Gastrocnemius medialis (tissue), 4 donors: Measurements from ENCODE around the gene HSD17B13. TPM values are rescaled to one million over a fixed set of nuclear protein-coding genes. Genes with fewer than 3 reads are reported as not detected.
"Not testable (repeated sequence)": the region's sequence is repeated elsewhere in the genome, so short reads cannot be mapped to it uniquely, and the experiment has no call there.

Experiments
- ATAC-seq, 2 donors: fragments of 150-250 bp; one replicate each; pipeline ENCODE4 v1.9.1; 2016
- DNase-seq, 2 donors: peaks; one replicate each; pipeline ENCODE4 v3.0.0-alpha.2; 2019
- H3K27ac ChIP-seq, 4 donors: fragments of 200-600 bp; sonication (generic); 1 replicate in 1 of 4; 2 replicates in 3 of 4; pipeline ENCODE4 v1.5.1; 2016 to 2018; ENCODE audit warnings: mild to moderate bottlenecking in 2 of 4, moderate library complexity in 1 of 4
- H3K27me3 ChIP-seq, 3 donors: fragments of 200-600 bp; sonication (generic) in 2 of 3; 1 replicate in 1 of 3; 2 replicates in 2 of 3; pipeline versions ENCODE4 v1.5.1 to v1.6.0; 2016 to 2019; ENCODE audit warnings: mild to moderate bottlenecking in 1 of 3, moderate library complexity in 1 of 3
- H3K36me3 ChIP-seq, 2 donors: fragments of 200-600 bp; sonication (generic) in 1 of 2; one replicate each; pipeline ENCODE4 v1.5.1; 2017 to 2018
- H3K4me1 ChIP-seq, 2 donors: fragments of 200-600 bp; sonication (generic) in 1 of 2; one replicate each; pipeline ENCODE4 v1.5.1; 2016 to 2017; ENCODE audit warnings: mild to moderate bottlenecking in 2 of 2
- H3K4me3 ChIP-seq, 4 donors: fragments of 200-600 bp; sonication (generic) in 3 of 4; 1 replicate in 1 of 4; 2 replicates in 3 of 4; pipeline ENCODE4 v1.5.1; 2016 to 2019; ENCODE audit warnings: mild to moderate bottlenecking in 2 of 4
- H3K9me3 ChIP-seq, 3 donors: fragments of 200-600 bp; sonication (generic) in 2 of 3; 1 replicate in 1 of 3; 2 replicates in 2 of 3; pipeline ENCODE4 v1.5.1; 2016 to 2019
- POLR2A ChIP-seq, 2 donors: fragments of 450-650 bp; IDR thresholded peaks; one replicate each; pipeline ENCODE4 v1.6.1; 2017; ENCODE audit warnings: antibody characterized with exemption in 2 of 2, mild to moderate bottlenecking in 2 of 2, moderate library complexity in 2 of 2
- in situ Hi-C, 4 donors: fragments of 200-750 bp; cut with MboI; loops; one replicate each; pipeline versions ENCODE4 v1.15.0 to v1.8.0; 2017; ENCODE audit warnings: low sequenced_read_pairs in 4 of 4
- intact Hi-C: fragments of 100-400 bp; cut with DNase I; formaldehyde crosslinking; loops from one replicate; pipeline ENCODE4 v1.15.1; 2023; ENCODE audit warnings: low total_unique reads
- total RNA-seq, 4 donors: library from RNA; depleted of rRNA; stranded (reverse); fragments of >200 nt; gene quantifications; one replicate each; pipeline versions ENCODE4 v1.1.0 to v1.2.3, GENCODE V29; 2016
- TF ChIP-seq, protein P1 (sequence below), 5 experiments: fragments of 450-650 bp in 3 of 5; fragments of 200-600 bp in 2 of 5; sonication (generic) in 2 of 5; IDR thresholded peaks in 4 of 5; conservative IDR thresholded peaks in 1 of 5; 1 replicate in 4 of 5; 2 replicates in 1 of 5; pipeline ENCODE4 v1.5.1; 2016 to 2019; ENCODE audit warnings: antibody characterized with exemption in 5 of 5, mild to moderate bottlenecking in 3 of 5, moderate library complexity in 3 of 5

Gene HSD17B13
- total RNA-seq, 4 donors from 2014 or later = 0.13 to 0.58 (median 0.28) TPM

DNA sequence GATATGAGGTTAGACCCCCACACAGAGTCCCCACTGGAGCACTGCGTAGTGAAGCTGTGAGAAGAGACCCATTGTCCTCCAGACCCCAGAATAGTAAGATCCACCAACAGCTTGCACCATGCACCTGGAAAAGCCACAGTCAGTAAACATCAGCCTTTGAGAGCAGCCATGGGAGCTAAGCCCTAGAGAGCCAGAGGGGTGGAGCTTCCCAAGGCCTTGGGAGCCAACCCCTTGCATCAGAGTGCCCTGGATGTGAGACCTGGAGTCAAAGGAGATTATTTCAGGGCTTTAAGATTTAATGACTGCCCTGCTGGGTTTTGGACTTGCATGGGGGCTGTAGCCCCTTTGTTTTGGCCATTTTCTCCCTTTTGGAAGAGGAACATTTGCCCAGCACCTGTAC is 35.7 kb downstream of the HSD17B13 start:
- Histone ChIP-seq H3K27ac (no peak overlapping the region), H3K27me3 (no peaks in the 10 kb centered on the region), H3K9me3 (no peaks in the 10 kb centered on the region), H3K4me3 (no peak overlapping the region), H3K4me1 (no peaks in the 10 kb centered on the region), H3K36me3 (no peaks in the 10 kb centered on the region)
- DNase-seq (no peak), ATAC-seq (no peak)
- in situ Hi-C loops = no loop called here
- no peak for TF ChIP-seq POLR2A (IDR thresholded peaks at IDR 0.05)
- TF ChIP-seq, protein P1, sequence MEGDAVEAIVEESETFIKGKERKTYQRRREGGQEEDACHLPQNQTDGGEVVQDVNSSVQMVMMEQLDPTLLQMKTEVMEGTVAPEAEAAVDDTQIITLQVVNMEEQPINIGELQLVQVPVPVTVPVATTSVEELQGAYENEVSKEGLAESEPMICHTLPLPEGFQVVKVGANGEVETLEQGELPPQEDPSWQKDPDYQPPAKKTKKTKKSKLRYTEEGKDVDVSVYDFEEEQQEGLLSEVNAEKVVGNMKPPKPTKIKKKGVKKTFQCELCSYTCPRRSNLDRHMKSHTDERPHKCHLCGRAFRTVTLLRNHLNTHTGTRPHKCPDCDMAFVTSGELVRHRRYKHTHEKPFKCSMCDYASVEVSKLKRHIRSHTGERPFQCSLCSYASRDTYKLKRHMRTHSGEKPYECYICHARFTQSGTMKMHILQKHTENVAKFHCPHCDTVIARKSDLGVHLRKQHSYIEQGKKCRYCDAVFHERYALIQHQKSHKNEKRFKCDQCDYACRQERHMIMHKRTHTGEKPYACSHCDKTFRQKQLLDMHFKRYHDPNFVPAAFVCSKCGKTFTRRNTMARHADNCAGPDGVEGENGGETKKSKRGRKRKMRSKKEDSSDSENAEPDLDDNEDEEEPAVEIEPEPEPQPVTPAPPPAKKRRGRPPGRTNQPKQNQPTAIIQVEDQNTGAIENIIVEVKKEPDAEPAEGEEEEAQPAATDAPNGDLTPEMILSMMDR (IDR thresholded peaks at IDR 0.05 in 4 of 5, conservative IDR thresholded peaks at IDR 0.05 in 1 of 5) = no peak
- intact Hi-C loops = no loop called here

DNA sequence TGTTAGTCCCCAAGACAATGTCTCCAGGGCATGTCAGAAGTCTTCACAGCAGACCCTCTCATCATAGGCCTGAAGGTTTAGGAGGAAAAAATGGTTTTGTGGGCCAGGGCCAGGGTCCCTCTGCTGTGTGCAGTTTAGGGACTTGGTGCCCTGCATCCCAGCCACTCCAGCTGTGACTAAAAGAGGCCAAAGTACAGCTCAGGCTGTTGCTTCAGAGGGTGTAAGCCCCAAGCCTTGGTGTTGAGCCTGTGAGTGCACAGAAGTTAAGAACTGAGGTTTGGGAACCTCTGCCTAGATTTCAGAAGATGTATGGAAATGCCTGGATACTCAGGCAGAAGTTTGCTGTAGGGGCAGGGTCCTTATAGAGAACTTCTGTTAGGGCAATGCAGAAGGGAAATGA is 38.4 kb downstream of the HSD17B13 start:
- H3K4me3 ChIP-seq, H3K4me1 ChIP-seq, H3K9me3 ChIP-seq, ATAC-seq, H3K27ac ChIP-seq, H3K36me3 ChIP-seq, DNase-seq, H3K27me3 ChIP-seq, intact Hi-C loops, in situ Hi-C loops: not testable (repeated sequence)

DNA sequence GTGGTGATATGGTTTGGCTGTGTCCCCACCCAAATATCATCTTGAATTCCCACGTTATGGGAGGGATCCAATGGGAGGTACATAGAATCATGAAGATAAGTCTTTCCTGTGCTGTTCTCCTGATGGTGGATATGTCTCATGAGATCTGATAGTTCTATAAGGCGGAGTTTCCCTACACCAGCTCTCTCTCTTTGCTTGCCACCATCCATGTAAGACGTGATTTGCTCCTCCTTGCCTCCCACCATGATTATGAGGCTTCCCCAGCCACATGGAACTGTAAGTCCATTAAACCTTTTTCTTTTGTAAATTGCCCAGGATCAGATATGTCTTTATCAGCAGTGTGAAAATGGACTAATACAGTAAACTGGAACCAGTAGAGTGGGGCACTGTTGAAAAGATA is 39.5 kb downstream of the HSD17B13 start:
- H3K36me3 ChIP-seq = no peaks in the 10 kb centered on the region

DNA sequence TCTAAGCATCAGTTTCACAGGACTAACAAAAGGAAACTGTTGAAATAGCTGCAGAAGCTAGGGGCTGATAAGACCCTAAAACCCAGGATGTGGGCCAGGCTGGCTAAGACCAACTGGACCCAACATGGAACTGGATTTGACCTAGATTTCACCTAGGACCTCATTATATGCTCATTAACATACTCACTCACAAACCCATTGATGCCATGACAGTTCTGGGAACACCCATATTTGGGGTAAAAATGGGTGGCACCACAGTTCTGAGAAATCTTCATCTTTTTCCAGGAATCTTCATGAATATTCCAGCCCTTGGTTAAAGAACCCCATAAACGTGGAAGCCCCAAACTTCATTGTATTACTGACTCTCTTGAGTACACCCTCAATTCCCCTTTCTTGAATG is 41.1 kb downstream of the HSD17B13 start:
- H3K9me3 ChIP-seq = no peaks in the 10 kb centered on the region
- no peak overlapping the region for H3K27ac ChIP-seq
- ATAC-seq (no peak), DNase-seq (no peak)
- H3K36me3 ChIP-seq = no peaks in the 10 kb centered on the region
- H3K27me3 ChIP-seq = no peaks in the 10 kb centered on the region
- intact Hi-C loops (no loop called here), in situ Hi-C loops (no loop called here)
- H3K4me1 ChIP-seq = no peaks in the 10 kb centered on the region
- H3K4me3 ChIP-seq = no peak overlapping the region
- no peak for TF ChIP-seq POLR2A (IDR thresholded peaks at IDR 0.05)
- TF ChIP-seq, protein P1 (IDR thresholded peaks at IDR 0.05 in 4 of 5, conservative IDR thresholded peaks at IDR 0.05 in 1 of 5) = no peak

More for the DNA sequence above, 39.5 kb downstream of the HSD17B13 start:
- TF ChIP-seq POLR2A (IDR thresholded peaks at IDR 0.05) = no peak
- TF ChIP-seq, protein P1 (IDR thresholded peaks at IDR 0.05 in 4 of 5, conservative IDR thresholded peaks at IDR 0.05 in 1 of 5) = no peak
- DNase-seq = no peak
- no peaks in the 10 kb centered on the region for H3K9me3 ChIP-seq
- no peak overlapping the region for H3K27ac ChIP-seq
- H3K4me1 ChIP-seq = no peaks in the 10 kb centered on the region
- no peak for ATAC-seq
- H3K4me3 ChIP-seq = no peak overlapping the region
- no peaks in the 10 kb centered on the region for H3K27me3 ChIP-seq
- in situ Hi-C loops (no loop called here), intact Hi-C loops (no loop called here)

DNA sequence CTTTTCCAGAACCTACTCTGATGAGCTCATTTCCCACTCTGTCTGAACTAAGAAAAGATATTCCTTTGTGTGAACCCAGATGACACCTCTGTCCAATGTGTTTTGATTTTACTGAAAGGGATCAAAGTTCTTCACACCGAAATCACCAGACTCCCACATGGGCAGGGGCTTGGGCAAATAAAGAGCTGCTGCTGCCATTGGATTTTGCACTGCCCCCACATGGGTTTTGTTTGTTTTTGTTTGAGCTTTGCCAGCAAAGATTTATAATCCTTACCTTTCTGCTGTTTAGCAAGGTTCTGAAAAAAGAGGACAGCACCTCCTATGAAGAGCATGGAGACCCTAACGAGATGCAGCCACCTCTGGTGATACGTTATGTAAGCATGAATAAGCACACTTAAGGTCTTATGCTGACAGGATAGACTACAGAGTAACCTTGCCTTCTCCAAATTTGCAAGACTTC is 44.3 kb downstream of the HSD17B13 start:
- intact Hi-C loops = no loop called here
- DNase-seq = no peak
- TF ChIP-seq, protein P1 (IDR thresholded peaks at IDR 0.05 in 4 of 5, conservative IDR thresholded peaks at IDR 0.05 in 1 of 5) = no peak
- no peak for TF ChIP-seq POLR2A (IDR thresholded peaks at IDR 0.05)

More for the DNA sequence above, 44.3 kb downstream of the HSD17B13 start:
- Histone ChIP-seq H3K27ac (no peak overlapping the region), H3K36me3 (no peaks in the 10 kb centered on the region), H3K4me3 (no peak overlapping the region), H3K9me3 (no peaks in the 10 kb centered on the region), H3K4me1 (no peaks in the 10 kb centered on the region), H3K27me3 (no peaks in the 10 kb centered on the region)
- in situ Hi-C loops = no loop called here
- ATAC-seq = no peak
